Measurements from ENCODE around the gene FBXW11.

The FBXW11 gene

GRCh38 chr5:171848006-171848405 lies 158.4 kb downstream of the FBXW11 start:
- no peak for DNase-seq (ENCODE audit: extremely low read depth, low read depth)
- TF ChIP-seq, protein P1, sequence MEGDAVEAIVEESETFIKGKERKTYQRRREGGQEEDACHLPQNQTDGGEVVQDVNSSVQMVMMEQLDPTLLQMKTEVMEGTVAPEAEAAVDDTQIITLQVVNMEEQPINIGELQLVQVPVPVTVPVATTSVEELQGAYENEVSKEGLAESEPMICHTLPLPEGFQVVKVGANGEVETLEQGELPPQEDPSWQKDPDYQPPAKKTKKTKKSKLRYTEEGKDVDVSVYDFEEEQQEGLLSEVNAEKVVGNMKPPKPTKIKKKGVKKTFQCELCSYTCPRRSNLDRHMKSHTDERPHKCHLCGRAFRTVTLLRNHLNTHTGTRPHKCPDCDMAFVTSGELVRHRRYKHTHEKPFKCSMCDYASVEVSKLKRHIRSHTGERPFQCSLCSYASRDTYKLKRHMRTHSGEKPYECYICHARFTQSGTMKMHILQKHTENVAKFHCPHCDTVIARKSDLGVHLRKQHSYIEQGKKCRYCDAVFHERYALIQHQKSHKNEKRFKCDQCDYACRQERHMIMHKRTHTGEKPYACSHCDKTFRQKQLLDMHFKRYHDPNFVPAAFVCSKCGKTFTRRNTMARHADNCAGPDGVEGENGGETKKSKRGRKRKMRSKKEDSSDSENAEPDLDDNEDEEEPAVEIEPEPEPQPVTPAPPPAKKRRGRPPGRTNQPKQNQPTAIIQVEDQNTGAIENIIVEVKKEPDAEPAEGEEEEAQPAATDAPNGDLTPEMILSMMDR (IDR thresholded peaks at IDR 0.05; ENCODE audit: low read depth, low read length) = no peak

DNA sequence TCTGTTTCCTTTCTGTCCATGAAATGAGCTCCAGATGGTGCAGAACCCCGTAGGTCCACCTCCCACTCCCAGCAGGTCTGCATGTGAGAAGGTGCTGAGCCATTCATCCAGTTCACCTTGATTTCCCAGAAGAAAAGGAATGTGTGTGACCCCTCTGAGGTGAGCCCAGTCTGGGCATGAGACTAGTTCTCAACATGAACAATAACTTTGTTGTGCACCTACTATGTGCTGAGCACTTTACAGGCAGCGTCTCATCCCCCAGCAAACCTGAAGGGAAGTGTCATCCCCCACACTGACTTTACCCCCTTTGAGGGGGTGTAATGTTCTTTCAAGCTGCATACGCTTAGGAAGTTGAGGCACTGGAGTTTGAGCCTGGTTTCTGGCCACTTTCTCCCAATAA lies 159.4 kb downstream of the FBXW11 start:
- TF ChIP-seq, protein P1 (IDR thresholded peaks at IDR 0.05; ENCODE audit: low read depth, low read length) = no peak
- no peak for DNase-seq (ENCODE audit: extremely low read depth, low read depth)

GRCh38 chr5:171846323-171846722 lies 160.1 kb downstream of the FBXW11 start:
- no peak for DNase-seq (ENCODE audit: extremely low read depth, low read depth)
- TF ChIP-seq, protein P1 (IDR thresholded peaks at IDR 0.05; ENCODE audit: low read depth, low read length) = no peak; the same call in 1 of the 2 replicates

GRCh38 chr5:171845857-171846256 lies 160.6 kb downstream of the FBXW11 start:
- TF ChIP-seq, protein P1 (IDR thresholded peaks at IDR 0.05; ENCODE audit: low read depth, low read length) = peak; percentile 41
- no peak for DNase-seq (ENCODE audit: extremely low read depth, low read depth)

GRCh38 chr5:171845040-171845630 lies 161.3 kb downstream of the FBXW11 start:
- no peak for DNase-seq (ENCODE audit: extremely low read depth, low read depth)
- TF ChIP-seq, protein P1 (IDR thresholded peaks at IDR 0.05; ENCODE audit: low read depth, low read length) = no peak

- no peak for DNase-seq (ENCODE audit: extremely low read depth, low read depth)
Measured at GRCh38 chr5:171842777-171843328, 163.6 kb downstream of the FBXW11 start.

More at GRCh38 chr5:171842777-171843328, 163.6 kb downstream of the FBXW11 start:
- TF ChIP-seq, protein P1 (IDR thresholded peaks at IDR 0.05; ENCODE audit: low read depth, low read length) = no peak
